BE2C (cell line): Measurements from ENCODE around the gene TPH2.

Source experiments
- DNase-seq: peaks from one replicate; pipeline ENCODE4 v3.0.0-alpha.2; 2020
- H3K27me3 ChIP-seq: fragments of 250-450 bp; sonication (Bioruptor Pico); 2 replicates; pipeline ENCODE4 v1.5.1; 2020; ENCODE audit warnings: mild to moderate bottlenecking
- H3K36me3 ChIP-seq: fragments of 250-450 bp; sonication (Bioruptor Pico); 2 replicates; pipeline ENCODE4 v1.5.1; 2020; ENCODE audit warnings: mild to moderate bottlenecking
- H3K4me1 ChIP-seq: fragments of 250-450 bp; sonication (Bioruptor Pico); 2 replicates; pipeline ENCODE4 v1.5.1; 2020
- H3K4me3 ChIP-seq: 2 replicates; pipeline ENCODE4 v1.5.1; 2011; ENCODE audit warnings: low read depth, low read length
- H3K9me3 ChIP-seq: fragments of 250-450 bp; sonication (Bioruptor Pico); 2 replicates; pipeline ENCODE4 v1.5.1; 2020
- CTCF ChIP-seq: IDR thresholded peaks from 2 replicates; pipeline ENCODE4 v1.5.1; 2012; ENCODE audit warnings: mild to moderate bottlenecking, low read depth, low read length

Gene TPH2

DNA sequence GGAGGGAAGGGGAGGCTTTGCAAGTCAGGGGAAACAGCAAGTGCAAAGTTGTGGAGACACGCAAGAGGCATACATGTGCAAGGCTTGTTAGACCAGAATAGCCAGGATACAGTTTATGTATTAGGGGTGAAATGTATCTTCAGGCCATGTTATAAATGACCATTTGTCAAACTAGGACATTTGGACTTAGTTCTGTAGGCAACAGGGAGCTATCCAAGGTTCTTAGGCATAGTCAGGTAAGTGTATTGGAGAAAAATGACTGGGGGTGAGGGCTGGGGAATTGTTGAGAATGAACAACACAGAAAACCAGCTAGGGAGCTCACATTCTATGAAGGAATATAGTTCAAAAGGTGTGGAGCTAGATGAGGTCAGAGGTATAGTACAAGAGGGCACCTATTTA is 42.5 kb downstream of the TPH2 start:
- Histone ChIP-seq H3K4me1 (no peaks in the 10 kb centered on the region), H3K36me3 (no peaks in the 10 kb centered on the region), H3K4me3 (no peak overlapping the region), H3K9me3 (no peaks in the 10 kb centered on the region), H3K27me3 (no peaks in the 10 kb centered on the region)
- DNase-seq = no peak
- TF ChIP-seq CTCF = no peak

- Histone ChIP-seq H3K4me3 (no peak overlapping the region), H3K36me3 (no peaks in the 10 kb centered on the region), H3K9me3 (no peaks in the 10 kb centered on the region), H3K4me1 (no peaks in the 10 kb centered on the region), H3K27me3 (peaks cover 26% of the 10 kb centered on the region)
- no peak for DNase-seq
- no peak for TF ChIP-seq CTCF
Measured at GRCh38 chr12:71994715-71995114, 56.1 kb downstream of the TPH2 start.

- no peak for TF ChIP-seq CTCF
- no peak overlapping the region for H3K4me3 ChIP-seq
- no peaks in the 10 kb centered on the region for H3K9me3 ChIP-seq
- no peak for DNase-seq
- H3K27me3 ChIP-seq = peaks cover 12% of the 10 kb centered on the region
- H3K36me3 ChIP-seq = no peaks in the 10 kb centered on the region
- no peaks in the 10 kb centered on the region for H3K4me1 ChIP-seq
Measured at GRCh38 chr12:71999795-72000194, 61.1 kb downstream of the TPH2 start.

- DNase-seq = no peak
- H3K4me1 ChIP-seq = no peaks in the 10 kb centered on the region
- peaks cover 8% of the 10 kb centered on the region for H3K27me3 ChIP-seq
- H3K36me3 ChIP-seq = no peaks in the 10 kb centered on the region
- no peaks in the 10 kb centered on the region for H3K9me3 ChIP-seq
- H3K4me3 ChIP-seq = no peak overlapping the region
- no peak for TF ChIP-seq CTCF
Measured at GRCh38 chr12:72000969-72001648, 62.5 kb downstream of the TPH2 start.

DNA sequence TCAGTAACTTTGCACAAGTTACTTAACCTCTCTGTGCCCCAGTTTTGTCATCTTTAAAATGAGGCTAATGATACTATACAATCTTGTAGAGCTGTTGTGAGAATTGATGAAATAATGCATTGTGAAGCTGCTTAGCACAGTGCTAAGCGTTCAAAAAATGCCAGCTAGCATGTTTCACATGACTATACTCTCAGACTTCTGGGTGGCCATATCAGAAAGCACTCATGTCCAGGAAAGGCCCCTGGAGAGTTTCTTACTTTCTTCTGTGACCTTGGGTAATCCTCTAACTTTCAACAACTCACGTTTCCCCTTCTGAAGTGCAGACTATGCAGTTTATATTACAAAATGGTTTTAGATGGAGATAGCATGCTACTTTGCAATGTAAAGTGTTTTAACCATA is 68.1 kb downstream of the TPH2 start:
- TF ChIP-seq CTCF = no peak
- H3K9me3 ChIP-seq = no peaks in the 10 kb centered on the region

GRCh38 chr12:72010356-72010755 is 71.7 kb downstream of the TPH2 start:
- no peak for DNase-seq
- Histone ChIP-seq H3K4me3 (no peak overlapping the region), H3K36me3 (no peaks in the 10 kb centered on the region), H3K4me1 (no peaks in the 10 kb centered on the region), H3K9me3 (no peaks in the 10 kb centered on the region), H3K27me3 (no peaks in the 10 kb centered on the region; the same call in 1 of the 2 replicates)
- TF ChIP-seq CTCF = no peak

More for the DNA sequence above, 68.1 kb downstream of the TPH2 start:
- no peaks in the 10 kb centered on the region for H3K36me3 ChIP-seq
- no peaks in the 10 kb centered on the region for H3K4me1 ChIP-seq
- no peak for DNase-seq
- no peak overlapping the region for H3K4me3 ChIP-seq
- peaks cover 4% of the 10 kb centered on the region for H3K27me3 ChIP-seq
